NCI-H526 (cell line): ENCODE data around the gene SEMA4D.

Source experiments
- DNase-seq, 2 experiments: peaks; one replicate each; lab custom pipeline; 2025; lab: John Stamatoyannopoulos, UW

The SEMA4D gene

GRCh38 chr9:89464300-89464901 lies 33.5 kb downstream of the SEMA4D start:
- DNase-seq, result no peak

DNA sequence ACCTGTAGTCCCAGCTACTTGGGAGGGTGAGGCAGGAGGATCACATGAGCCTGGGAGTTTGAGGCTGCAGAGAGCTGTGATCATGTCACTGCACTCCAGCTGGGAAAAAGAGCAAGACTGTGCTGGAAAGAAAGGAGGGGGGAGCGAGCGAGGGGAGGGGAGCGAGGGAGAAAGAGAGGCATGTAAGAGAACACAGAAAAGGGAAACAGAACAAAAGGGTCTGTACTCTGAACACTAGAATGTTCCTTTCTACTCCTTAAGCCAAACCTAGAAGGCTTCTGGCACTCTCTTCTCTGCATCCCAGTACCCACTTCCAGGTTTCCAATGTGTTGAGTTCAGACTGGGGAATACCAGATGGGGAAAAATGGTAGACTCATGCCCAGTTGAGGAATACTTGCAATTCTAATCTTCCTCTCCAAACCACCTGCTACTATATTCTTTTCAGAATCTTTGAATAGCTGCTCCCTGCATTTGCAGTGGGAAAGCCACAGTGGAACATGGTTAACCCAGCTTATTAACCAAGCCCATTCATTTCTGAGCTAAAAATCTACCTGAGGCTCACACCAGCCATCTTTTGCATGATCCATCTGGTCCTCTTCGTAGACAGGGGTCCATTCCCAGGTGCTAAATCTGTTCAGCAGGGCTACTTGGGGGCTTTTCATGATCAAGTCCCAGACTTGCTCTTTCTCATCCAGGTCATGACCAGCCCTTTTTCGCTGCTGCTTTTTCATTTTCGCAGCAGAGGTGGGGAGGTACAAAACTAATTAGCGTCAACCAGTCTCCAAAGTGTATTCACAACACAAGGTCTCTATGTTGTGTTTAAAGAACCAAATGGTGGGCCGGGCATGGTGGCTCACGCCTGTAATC lies 34.9 kb downstream of the SEMA4D start:
- DNase-seq, result no peak

GRCh38 chr9:89462199-89462598 lies 35.7 kb downstream of the SEMA4D start:
- no peak for DNase-seq

- DNase-seq, result no peak
Measured at GRCh38 chr9:89461265-89461664, 36.6 kb downstream of the SEMA4D start.

- no peak for DNase-seq
Measured at GRCh38 chr9:89460551-89460950, 37.4 kb downstream of the SEMA4D start.

DNA sequence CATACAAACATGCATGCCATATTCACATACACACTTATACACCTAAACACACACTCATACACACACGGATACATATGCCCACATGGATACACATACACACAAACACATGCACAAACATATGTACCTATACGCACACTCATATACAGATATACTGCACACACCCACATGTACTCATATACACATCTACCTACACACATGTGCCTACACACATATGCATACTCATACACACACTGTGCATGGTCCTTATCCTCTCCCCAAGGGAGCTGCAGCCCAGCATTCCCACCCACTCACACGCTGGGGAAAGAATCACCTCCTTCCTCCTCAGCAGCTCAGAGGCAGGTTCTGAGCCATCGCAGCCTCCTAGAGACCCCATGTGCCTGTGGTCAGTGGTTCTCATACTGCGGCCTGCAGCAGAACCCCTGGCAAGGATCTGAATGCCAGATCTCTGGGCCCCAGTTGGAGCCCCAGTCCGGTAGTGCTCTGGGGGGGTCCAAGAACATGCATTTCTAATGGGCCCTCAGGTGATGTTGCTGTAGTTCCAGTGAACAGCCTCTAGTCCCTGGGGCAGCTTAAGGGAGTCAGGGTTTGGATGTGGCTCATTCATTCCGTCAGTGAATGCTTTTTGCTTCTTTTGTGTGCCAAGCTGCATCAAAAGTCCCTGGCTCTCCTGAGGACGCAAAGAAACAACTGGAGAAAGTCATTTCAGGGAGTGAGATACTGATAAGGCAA lies 39.0 kb downstream of the SEMA4D start:
- no peak for DNase-seq

GRCh38 chr9:89457376-89457855 lies 40.5 kb downstream of the SEMA4D start:
- no peak for DNase-seq

GRCh38 chr9:89455356-89455824 lies 42.5 kb downstream of the SEMA4D start:
- DNase-seq, result no peak

GRCh38 chr9:89454498-89455355 lies 43.2 kb downstream of the SEMA4D start:
- DNase-seq, result no peak

DNA sequence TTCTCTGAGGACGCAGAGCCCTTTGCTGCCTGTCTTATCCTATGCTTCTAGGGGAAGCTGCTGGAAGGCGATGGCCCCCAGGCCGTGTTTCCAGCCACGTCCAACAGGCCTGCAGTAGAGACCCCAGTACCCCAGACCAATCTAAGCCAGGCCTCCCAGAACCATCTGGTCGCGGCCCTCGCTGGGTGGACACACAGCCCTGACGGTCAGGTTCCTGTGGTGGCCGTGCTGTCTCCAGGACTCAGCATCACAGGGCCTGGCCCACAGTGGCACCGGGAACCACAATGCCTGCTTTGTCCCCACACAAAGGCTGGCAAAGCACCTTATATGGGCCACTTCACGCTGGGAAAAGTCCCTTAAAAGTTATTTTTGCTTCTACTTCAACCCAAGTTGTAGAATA lies 44.5 kb downstream of the SEMA4D start:
- no peak for DNase-seq

DNA sequence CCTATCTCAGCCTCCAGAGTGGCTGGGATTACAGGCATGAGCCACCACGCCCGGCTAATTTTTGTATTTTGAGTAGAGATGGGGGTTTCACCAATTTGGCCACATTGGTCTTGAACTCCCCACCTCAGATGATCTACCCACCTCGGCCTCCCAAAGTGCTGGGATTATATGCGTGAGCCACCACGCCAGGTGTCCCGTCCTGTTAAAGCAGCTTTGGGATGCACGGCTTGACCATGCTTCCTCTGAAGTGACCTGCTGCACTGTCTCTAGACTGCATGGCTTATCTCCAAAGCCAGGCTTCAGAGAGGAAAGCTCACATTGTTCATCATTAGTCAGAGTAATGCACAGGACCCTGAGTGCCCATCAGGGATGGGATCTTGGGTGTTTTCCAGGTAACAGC lies 45.4 kb downstream of the SEMA4D start:
- DNase-seq, result no peak

- no peak for DNase-seq
Measured at GRCh38 chr9:89450213-89450612, 47.7 kb downstream of the SEMA4D start.

DNA sequence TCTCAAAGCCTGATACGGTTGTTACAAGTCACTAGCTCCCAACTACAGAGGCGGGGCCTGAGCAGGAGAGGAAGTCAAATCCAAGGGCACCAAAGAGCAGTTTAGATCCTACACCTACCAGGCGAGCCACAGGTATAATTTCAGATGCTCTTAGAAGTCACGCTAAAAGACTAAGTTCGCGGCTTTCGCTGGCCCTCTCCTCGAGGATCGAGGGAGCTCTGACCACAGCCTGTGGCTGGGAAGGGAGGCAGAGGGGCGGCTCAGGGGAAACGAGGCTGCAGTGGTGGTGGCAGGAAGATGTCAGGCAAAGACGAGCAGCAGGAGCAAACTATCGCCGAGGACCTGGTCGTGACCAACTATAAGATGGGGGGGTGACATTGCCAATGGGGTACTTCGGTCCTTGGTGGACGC lies 48.6 kb downstream of the SEMA4D start:
- DNase-seq, result no peak

GRCh38 chr9:89448821-89449220 lies 49.1 kb downstream of the SEMA4D start:
- no peak for DNase-seq

- no peak for DNase-seq
Measured at GRCh38 chr9:89448381-89448780, 49.5 kb downstream of the SEMA4D start.

- DNase-seq, result no peak
Measured at GRCh38 chr9:89447416-89447815, 50.5 kb downstream of the SEMA4D start.

DNA sequence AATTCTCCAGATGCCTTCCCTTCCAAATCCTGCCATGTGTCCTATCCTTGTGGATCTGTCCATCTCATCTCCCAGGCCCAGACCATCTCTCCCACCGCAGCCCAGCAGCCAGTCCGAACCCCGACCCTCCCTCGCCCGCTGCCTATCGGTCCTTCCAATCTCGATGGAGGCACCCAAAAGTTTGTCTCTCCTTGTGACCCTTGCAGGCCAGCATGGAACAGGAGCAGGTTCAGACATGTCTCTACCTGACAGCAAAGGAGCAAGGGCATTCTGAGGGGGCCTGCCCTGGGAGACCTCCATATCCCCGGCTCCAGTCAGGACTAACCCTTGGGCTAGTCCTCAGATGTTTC lies 51.0 kb downstream of the SEMA4D start:
- no peak for DNase-seq

DNA sequence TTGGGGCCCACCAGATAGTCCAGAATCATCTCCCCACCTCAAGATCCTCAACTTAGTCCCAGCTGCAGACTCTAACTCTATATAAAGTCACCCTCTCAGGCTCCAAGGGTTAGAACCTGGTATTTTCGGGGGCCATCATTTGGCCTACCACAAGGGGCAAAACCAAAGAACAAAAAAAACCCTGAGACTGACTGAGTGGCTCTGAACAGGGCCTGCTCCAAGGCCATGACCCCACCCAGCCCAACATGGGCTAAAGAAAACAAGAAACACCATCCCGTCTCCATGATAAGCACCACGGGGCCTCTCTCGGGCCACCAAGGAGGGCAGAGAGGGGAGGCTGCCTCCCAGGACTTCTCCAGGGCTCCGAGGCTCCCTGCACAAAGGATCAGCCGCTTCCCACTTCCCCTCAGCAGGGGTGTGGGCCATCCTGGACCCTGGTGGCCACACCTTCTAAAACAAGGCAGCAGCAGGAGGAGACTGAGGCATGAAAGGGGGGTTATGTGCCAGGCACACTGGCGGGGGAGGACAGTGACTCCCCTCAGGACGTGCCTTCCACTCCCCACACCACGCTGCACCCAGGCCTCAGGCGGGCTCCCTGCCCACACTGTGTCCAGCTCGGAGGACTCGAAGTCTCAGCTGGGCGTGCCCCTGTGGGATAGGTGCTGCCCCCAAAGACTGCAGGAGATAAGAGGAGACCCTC lies 51.5 kb downstream of the SEMA4D start:
- no peak for DNase-seq

DNA sequence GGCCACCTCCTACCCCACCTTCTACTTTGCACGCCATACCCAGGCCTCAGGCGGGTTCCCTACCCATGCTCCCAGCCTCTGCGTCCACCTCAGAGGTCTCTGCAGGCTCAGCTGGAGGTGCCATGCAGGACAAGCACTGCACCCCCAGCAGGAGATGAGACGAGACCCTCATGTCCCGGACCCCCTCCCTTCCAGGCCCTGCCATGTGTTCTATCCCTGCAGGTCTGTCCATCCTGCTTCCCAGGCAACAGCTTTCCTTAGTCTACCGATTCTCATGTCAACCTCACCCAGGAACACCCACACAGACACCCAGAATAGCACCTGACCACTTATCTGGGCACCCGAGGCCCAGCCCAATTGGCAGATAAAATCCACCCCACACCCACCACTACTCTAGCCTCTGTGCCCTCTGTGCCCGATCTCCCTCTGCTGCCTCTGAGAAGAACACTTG lies 52.1 kb downstream of the SEMA4D start:
- no peak for DNase-seq

DNA sequence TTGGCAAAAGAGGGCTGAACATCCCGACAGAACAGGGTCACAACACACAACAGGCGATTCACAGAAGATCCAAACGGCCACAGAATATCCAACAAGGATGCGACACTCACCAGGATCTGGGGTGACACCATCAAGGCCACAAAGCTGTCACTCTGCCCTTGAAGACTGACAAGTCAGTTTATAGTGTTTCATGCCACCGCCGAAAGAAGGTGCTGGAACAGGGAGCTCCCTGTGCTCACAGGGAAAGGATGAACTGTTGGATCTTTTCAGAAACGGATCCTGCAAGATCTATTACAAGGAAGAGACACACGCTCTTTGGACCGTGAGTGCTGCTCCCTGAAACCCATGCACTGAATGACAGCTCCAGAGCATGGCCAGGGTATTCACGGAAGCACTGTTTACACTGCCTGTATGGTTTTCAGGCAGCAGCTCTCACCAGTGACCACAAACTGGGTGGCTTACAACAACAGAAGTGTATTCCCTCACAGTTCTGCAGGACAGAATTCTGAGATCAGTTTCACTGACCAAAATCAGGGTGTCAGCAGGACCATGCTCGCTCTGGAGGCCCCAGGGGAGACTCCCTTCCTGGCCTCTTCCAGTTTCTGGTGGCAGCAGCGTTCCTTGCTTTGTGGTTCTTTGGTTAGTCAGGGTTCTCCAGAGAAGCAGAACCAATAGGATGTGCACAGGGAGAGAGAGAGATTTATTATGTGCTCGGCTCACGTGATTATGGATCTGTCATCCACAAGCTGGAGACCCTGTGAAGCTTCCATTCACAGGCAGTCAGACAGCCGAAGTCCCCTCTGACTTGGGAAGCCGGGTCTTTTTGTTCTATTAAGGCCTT lies 52.8 kb downstream of the SEMA4D start:
- DNase-seq, result no peak
